ENCODE data around the gene DMC1.

The DMC1 gene

GRCh38 chr22:38501797-38502672 lies 67.9 kb downstream of the DMC1 start:
- in situ Hi-C loops (cut with HindIII; ENCODE audit: low pct_ligation_motif_present, low sequenced_read_pairs): no loop called here
- DNase-seq: no peak
- peaks cover 55% of the 10 kb centered on the region for H3K36me3 ChIP-seq (replicated peaks)
- H3K4me3 ChIP-seq (ENCODE audit: low read depth, low read length): no peak overlapping the region
- H3K27me3 ChIP-seq (replicated peaks): no peaks in the 10 kb centered on the region
- no peak for TF ChIP-seq CTCF (IDR thresholded peaks at IDR 0.05; ENCODE audit: low read depth, low read length, missing control alignments)
- no peak overlapping the region for H3K27ac ChIP-seq

- Histone ChIP-seq H3K27me3 (replicated peaks) (no peaks in the 10 kb centered on the region), H3K4me3 (ENCODE audit: low read depth, low read length) (no peak overlapping the region), H3K27ac (no peak overlapping the region), H3K36me3 (replicated peaks) (peaks cover 82% of the 10 kb centered on the region)
- no peak for TF ChIP-seq CTCF (IDR thresholded peaks at IDR 0.05; ENCODE audit: low read depth, low read length, missing control alignments)
- in situ Hi-C loops (cut with HindIII; ENCODE audit: low pct_ligation_motif_present, low sequenced_read_pairs): no loop called here
- DNase-seq: no peak
These were observed 72.1 kb downstream of the DMC1 start for GRCh38 chr22:38497869-38498268.

GRCh38 chr22:38494939-38495338 lies 75.0 kb downstream of the DMC1 start:
- peak; percentile 39 for TF ChIP-seq CTCF (IDR thresholded peaks at IDR 0.05; ENCODE audit: low read depth, low read length, missing control alignments)
- Histone ChIP-seq H3K4me3 (ENCODE audit: low read depth, low read length) (no peak overlapping the region), H3K36me3 (replicated peaks) (peaks cover 92% of the 10 kb centered on the region), H3K27ac (peak overlapping the region; percentile 51), H3K27me3 (replicated peaks) (no peaks in the 10 kb centered on the region)
- DNase-seq: peak; percentile 10
- in situ Hi-C loops (cut with HindIII; ENCODE audit: low pct_ligation_motif_present, low sequenced_read_pairs): no loop called here

GRCh38 chr22:38494498-38494897 lies 75.5 kb downstream of the DMC1 start:
- Histone ChIP-seq H3K4me3 (ENCODE audit: low read depth, low read length) (no peak overlapping the region), H3K27ac (peak overlapping the region; percentile 51), H3K36me3 (replicated peaks) (peaks cover 92% of the 10 kb centered on the region), H3K27me3 (replicated peaks) (no peaks in the 10 kb centered on the region)
- peak; percentile 89 for DNase-seq
- in situ Hi-C loops (cut with HindIII; ENCODE audit: low pct_ligation_motif_present, low sequenced_read_pairs): no loop called here
- TF ChIP-seq CTCF (IDR thresholded peaks at IDR 0.05; ENCODE audit: low read depth, low read length, missing control alignments): no peak

- H3K27ac ChIP-seq: no peak overlapping the region
- peaks cover 95% of the 10 kb centered on the region for H3K36me3 ChIP-seq (replicated peaks)
These were observed 78.2 kb downstream of the DMC1 start for GRCh38 chr22:38491707-38492348.

More at GRCh38 chr22:38491707-38492348, 78.2 kb downstream of the DMC1 start:
- TF ChIP-seq CTCF (IDR thresholded peaks at IDR 0.05; ENCODE audit: low read depth, low read length, missing control alignments): no peak
- no peak for DNase-seq
- H3K4me3 ChIP-seq (ENCODE audit: low read depth, low read length): no peak overlapping the region
- in situ Hi-C loops (cut with HindIII; ENCODE audit: low pct_ligation_motif_present, low sequenced_read_pairs): no loop called here
- no peaks in the 10 kb centered on the region for H3K27me3 ChIP-seq (replicated peaks)

Measured in brain microvascular endothelial cell (primary cell).